DND-41 (cell line): Measurements from ENCODE around the gene ERC2.

Experiments used
- ATAC-seq: fragments of 200-7000 bp; cut with Tn5 transposase; 3 replicates; pipeline ENCODE4 v1.9.1; 2021; ENCODE audit warnings: low read depth; ENCODE audit not compliant: insufficient read depth
- DNase-seq: peaks from one replicate; pipeline ENCODE4 v3.0.0-alpha.2; 2020
- H2AFZ ChIP-seq: 2 replicates; pipeline ENCODE4 v1.6.0; 2012; ENCODE audit warnings: low read depth, low read length
- H3K27ac ChIP-seq: 2 replicates; pipeline ENCODE4 v1.5.1; 2012; ENCODE audit warnings: low read length, inconsistent platforms
- H3K27me3 ChIP-seq: fragments of 200-600 bp; sonication (generic); 2 replicates; pipeline ENCODE4 v1.6.0; 2012; ENCODE audit warnings: low read length, mild to moderate bottlenecking, inconsistent platforms; ENCODE audit not compliant: insufficient read depth, poor library complexity
- H3K36me3 ChIP-seq: 2 replicates; pipeline ENCODE4 v1.5.1; 2012; ENCODE audit warnings: low read length, inconsistent platforms; ENCODE audit not compliant: insufficient read depth
- H3K4me1 ChIP-seq: 2 replicates; pipeline ENCODE4 v1.5.1; 2012; ENCODE audit warnings: mild to moderate bottlenecking, low read length; ENCODE audit not compliant: insufficient read depth
- H3K4me2 ChIP-seq: 2 replicates; pipeline ENCODE4 v1.6.0; 2012; ENCODE audit warnings: mild to moderate bottlenecking, moderate library complexity, low read length, inconsistent platforms; ENCODE audit not compliant: insufficient read depth
- H3K4me3 ChIP-seq, 2 experiments: fragments of 200-600 bp in 1 of 2; shearing (Covaris generic) in 1 of 2; 2 replicates each; pipeline ENCODE4 v1.5.1; 2012 to 2016; ENCODE audit warnings: inconsistent platforms in 2 of 2, low read length in 2 of 2, mild to moderate bottlenecking in 2 of 2, low read depth in 1 of 2, moderate library complexity in 1 of 2
- H3K79me2 ChIP-seq: 2 replicates; pipeline ENCODE4 v1.6.0; 2012; ENCODE audit warnings: low read length, inconsistent platforms; ENCODE audit not compliant: insufficient read depth
- H3K9ac ChIP-seq: 2 replicates; pipeline ENCODE4 v1.6.0; 2012; ENCODE audit warnings: low read depth, mild to moderate bottlenecking, inconsistent platforms, low read length, moderate library complexity
- H3K9me3 ChIP-seq: 2 replicates; pipeline ENCODE4 v1.5.1; 2012; ENCODE audit warnings: low read length, moderate library complexity, mild to moderate bottlenecking, inconsistent platforms; ENCODE audit not compliant: insufficient read depth, severe bottlenecking
- H4K20me1 ChIP-seq: 2 replicates; pipeline ENCODE4 v1.6.0; 2012; ENCODE audit warnings: low read length; ENCODE audit not compliant: insufficient read depth
- CTCF ChIP-seq: IDR thresholded peaks from 2 replicates; pipeline ENCODE4 v1.5.1; 2012; ENCODE audit warnings: borderline replicate concordance, low read length, moderate library complexity, mild to moderate bottlenecking; ENCODE audit not compliant: poor library complexity, severe bottlenecking; ENCODE audit errors: extremely low read depth
- EZH2 ChIP-seq: IDR thresholded peaks from 3 replicates; pipeline ENCODE4 v1.6.1; 2012; ENCODE audit warnings: borderline replicate concordance, low read depth, mild to moderate bottlenecking, moderate library complexity, low read length, inconsistent platforms; ENCODE audit not compliant: severe bottlenecking

ERC2 gene

GRCh38 chr3:55579496-55579895 is 888.8 kb downstream of the ERC2 start:
- ATAC-seq: no peak
- DNase-seq: no peak
- Histone ChIP-seq H3K27me3 (no peaks in the 10 kb centered on the region), H3K4me2 (no peak overlapping the region), H2AFZ (no peak overlapping the region), H4K20me1 (no peaks in the 10 kb centered on the region), H3K27ac (no peak overlapping the region), H3K4me1 (no peaks in the 10 kb centered on the region), H3K36me3 (no peaks in the 10 kb centered on the region), H3K9me3 (no peaks in the 10 kb centered on the region), H3K4me3 (no peak overlapping the region), H3K9ac (no peak overlapping the region), H3K79me2 (no peaks in the 10 kb centered on the region)
- TF ChIP-seq EZH2 (no peak), CTCF (no peak)

- TF ChIP-seq CTCF: no peak
- TF ChIP-seq EZH2: no peak
- ATAC-seq (no peak), DNase-seq (no peak)
- Histone ChIP-seq H3K27me3 (peaks cover 2% of the 10 kb centered on the region), H4K20me1 (no peaks in the 10 kb centered on the region), H3K79me2 (no peaks in the 10 kb centered on the region), H3K9ac (no peak overlapping the region), H3K9me3 (no peaks in the 10 kb centered on the region), H3K36me3 (no peaks in the 10 kb centered on the region), H3K4me2 (no peak overlapping the region), H3K4me1 (no peaks in the 10 kb centered on the region), H2AFZ (no peak overlapping the region), H3K27ac (no peak overlapping the region), H3K4me3 (no peak overlapping the region)
Measured at GRCh38 chr3:55576621-55577388, 891.5 kb downstream of the ERC2 start.

- no peak overlapping the region for H3K4me3 ChIP-seq
- H3K9me3 ChIP-seq: no peaks in the 10 kb centered on the region
- TF ChIP-seq EZH2 (no peak), CTCF (no peak)
- peaks cover 3% of the 10 kb centered on the region for H3K27me3 ChIP-seq
- DNase-seq (no peak), ATAC-seq (no peak)
- H4K20me1 ChIP-seq: no peaks in the 10 kb centered on the region
- no peaks in the 10 kb centered on the region for H3K79me2 ChIP-seq
- H2AFZ ChIP-seq: no peak overlapping the region
- H3K36me3 ChIP-seq: no peaks in the 10 kb centered on the region
- H3K27ac ChIP-seq: no peak overlapping the region
- no peak overlapping the region for H3K9ac ChIP-seq
- no peaks in the 10 kb centered on the region for H3K4me1 ChIP-seq
- H3K4me2 ChIP-seq: no peak overlapping the region
Measured at GRCh38 chr3:55574671-55575070, 893.6 kb downstream of the ERC2 start.
